GM23338 (cell line): ENCODE results near the gene CD82.

ENCODE experiments used
- EZH2 ChIP-seq: fragments of 200-600 bp; sonication (generic); IDR thresholded peaks from one replicate; pipeline ENCODE4 v1.8.0; 2017; ENCODE audit warnings: antibody characterized with exemption, mild to moderate bottlenecking, low read depth; ENCODE audit not compliant: unreplicated experiment
- EZH2phosphoT487 ChIP-seq: fragments of 200-600 bp; sonication (generic); IDR thresholded peaks from one replicate; pipeline ENCODE4 v1.8.1; 2018; ENCODE audit warnings: antibody characterized with exemption; ENCODE audit not compliant: unreplicated experiment
- POLR2AphosphoS5 ChIP-seq: IDR thresholded peaks from 2 replicates; pipeline ENCODE4 v1.6.1; 2016; ENCODE audit warnings: antibody characterized with exemption, low read depth
- TF ChIP-seq, protein P1 (sequence below), 2 experiments: fragments of 200-600 bp in 1 of 2; sonication (generic) in 1 of 2; conservative IDR thresholded peaks; 2 replicates each; pipeline versions ENCODE4 v1.5.1 to v1.6.1; 2016 to 2017; ENCODE audit warnings: antibody characterized with exemption in 2 of 2, low read depth in 2 of 2, mild to moderate bottlenecking in 2 of 2, moderate library complexity in 1 of 2
- TF ChIP-seq, protein P2 (sequence below): IDR thresholded peaks from one replicate; pipeline ENCODE4 v1.6.1; 2018; ENCODE audit warnings: antibody characterized with exemption; ENCODE audit not compliant: unreplicated experiment

DNA sequence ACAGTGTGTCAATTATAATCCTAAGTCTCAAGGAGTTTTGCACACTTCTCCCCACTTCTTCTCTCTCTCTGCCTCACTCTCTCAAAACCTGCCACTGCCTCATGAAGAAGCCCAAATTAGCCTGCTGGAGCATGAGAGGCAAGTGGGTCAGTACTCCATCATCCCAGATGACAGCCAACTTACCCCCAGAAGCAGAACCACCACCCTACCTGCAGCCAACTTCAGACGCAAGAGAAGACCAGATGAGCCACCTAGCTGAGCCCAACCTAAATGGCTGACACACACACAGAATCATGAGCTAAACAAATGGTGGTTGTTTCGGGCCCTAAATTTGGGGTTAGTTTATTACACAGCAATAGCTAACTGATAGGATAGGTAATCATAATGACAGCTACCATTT is 61.2 kb downstream of the CD82 start:
- TF ChIP-seq, protein P1, sequence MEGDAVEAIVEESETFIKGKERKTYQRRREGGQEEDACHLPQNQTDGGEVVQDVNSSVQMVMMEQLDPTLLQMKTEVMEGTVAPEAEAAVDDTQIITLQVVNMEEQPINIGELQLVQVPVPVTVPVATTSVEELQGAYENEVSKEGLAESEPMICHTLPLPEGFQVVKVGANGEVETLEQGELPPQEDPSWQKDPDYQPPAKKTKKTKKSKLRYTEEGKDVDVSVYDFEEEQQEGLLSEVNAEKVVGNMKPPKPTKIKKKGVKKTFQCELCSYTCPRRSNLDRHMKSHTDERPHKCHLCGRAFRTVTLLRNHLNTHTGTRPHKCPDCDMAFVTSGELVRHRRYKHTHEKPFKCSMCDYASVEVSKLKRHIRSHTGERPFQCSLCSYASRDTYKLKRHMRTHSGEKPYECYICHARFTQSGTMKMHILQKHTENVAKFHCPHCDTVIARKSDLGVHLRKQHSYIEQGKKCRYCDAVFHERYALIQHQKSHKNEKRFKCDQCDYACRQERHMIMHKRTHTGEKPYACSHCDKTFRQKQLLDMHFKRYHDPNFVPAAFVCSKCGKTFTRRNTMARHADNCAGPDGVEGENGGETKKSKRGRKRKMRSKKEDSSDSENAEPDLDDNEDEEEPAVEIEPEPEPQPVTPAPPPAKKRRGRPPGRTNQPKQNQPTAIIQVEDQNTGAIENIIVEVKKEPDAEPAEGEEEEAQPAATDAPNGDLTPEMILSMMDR (conservative IDR thresholded peaks at IDR 0.05; ENCODE audit: low read depth in 2 of 2) = no peak
- TF ChIP-seq, protein P2, sequence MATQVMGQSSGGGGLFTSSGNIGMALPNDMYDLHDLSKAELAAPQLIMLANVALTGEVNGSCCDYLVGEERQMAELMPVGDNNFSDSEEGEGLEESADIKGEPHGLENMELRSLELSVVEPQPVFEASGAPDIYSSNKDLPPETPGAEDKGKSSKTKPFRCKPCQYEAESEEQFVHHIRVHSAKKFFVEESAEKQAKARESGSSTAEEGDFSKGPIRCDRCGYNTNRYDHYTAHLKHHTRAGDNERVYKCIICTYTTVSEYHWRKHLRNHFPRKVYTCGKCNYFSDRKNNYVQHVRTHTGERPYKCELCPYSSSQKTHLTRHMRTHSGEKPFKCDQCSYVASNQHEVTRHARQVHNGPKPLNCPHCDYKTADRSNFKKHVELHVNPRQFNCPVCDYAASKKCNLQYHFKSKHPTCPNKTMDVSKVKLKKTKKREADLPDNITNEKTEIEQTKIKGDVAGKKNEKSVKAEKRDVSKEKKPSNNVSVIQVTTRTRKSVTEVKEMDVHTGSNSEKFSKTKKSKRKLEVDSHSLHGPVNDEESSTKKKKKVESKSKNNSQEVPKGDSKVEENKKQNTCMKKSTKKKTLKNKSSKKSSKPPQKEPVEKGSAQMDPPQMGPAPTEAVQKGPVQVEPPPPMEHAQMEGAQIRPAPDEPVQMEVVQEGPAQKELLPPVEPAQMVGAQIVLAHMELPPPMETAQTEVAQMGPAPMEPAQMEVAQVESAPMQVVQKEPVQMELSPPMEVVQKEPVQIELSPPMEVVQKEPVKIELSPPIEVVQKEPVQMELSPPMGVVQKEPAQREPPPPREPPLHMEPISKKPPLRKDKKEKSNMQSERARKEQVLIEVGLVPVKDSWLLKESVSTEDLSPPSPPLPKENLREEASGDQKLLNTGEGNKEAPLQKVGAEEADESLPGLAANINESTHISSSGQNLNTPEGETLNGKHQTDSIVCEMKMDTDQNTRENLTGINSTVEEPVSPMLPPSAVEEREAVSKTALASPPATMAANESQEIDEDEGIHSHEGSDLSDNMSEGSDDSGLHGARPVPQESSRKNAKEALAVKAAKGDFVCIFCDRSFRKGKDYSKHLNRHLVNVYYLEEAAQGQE = no peak
- TF ChIP-seq EZH2phosphoT487 = no peak
- no peak for TF ChIP-seq EZH2
- TF ChIP-seq POLR2AphosphoS5 = no peak
